Chondrocyte (in vitro differentiated cells): ENCODE measurements around the gene PPP1R2B. TPM values are rescaled to one million over a fixed set of nuclear protein-coding genes. Genes with fewer than 3 reads are reported as not detected.

Experiments
- DNase-seq: peaks from one replicate; pipeline ENCODE4 v3.0.0; 2021; ENCODE audit warnings: mixed read lengths, low spot score
- H3K27ac Mint-ChIP-seq: one replicate; pipeline ENCODE4 v1.8.0; 2021; ENCODE audit warnings: mild to moderate bottlenecking, moderate library complexity, mixed read lengths; ENCODE audit not compliant: unreplicated experiment
- H3K27me3 Mint-ChIP-seq: 2 replicates; pipeline ENCODE4 v1.8.0; 2021; ENCODE audit warnings: low read depth, mixed read lengths
- H3K36me3 Mint-ChIP-seq: 2 replicates; pipeline ENCODE4 v1.8.0; 2021; ENCODE audit warnings: low read depth, mixed read lengths
- H3K4me1 Mint-ChIP-seq: 2 replicates; pipeline ENCODE4 v1.8.0; 2021; ENCODE audit warnings: low read depth, mild to moderate bottlenecking, mixed read lengths
- H3K4me3 Mint-ChIP-seq: one replicate; pipeline ENCODE4 v1.8.0; 2021; ENCODE audit warnings: mild to moderate bottlenecking, moderate library complexity, mixed read lengths; ENCODE audit not compliant: unreplicated experiment
- H3K9me3 Mint-ChIP-seq: 2 replicates; pipeline ENCODE4 v1.8.0; 2021; ENCODE audit warnings: low read depth, mixed read lengths
- total RNA-seq: library from RNA; stranded (reverse); gene quantifications from 3 replicates; pipeline ENCODE4 v1.2.1, GENCODE V29; 2021
- TF ChIP-seq, protein P1 (sequence below): fragments of 200-600 bp; sonication (generic); IDR thresholded peaks from 2 replicates; pipeline ENCODE4 v1.5.0; 2021; ENCODE audit warnings: antibody characterized with exemption, mild to moderate bottlenecking, moderate library complexity

PPP1R2B gene
- total RNA-seq, 1 donor from 2014 or later = not detected

DNA sequence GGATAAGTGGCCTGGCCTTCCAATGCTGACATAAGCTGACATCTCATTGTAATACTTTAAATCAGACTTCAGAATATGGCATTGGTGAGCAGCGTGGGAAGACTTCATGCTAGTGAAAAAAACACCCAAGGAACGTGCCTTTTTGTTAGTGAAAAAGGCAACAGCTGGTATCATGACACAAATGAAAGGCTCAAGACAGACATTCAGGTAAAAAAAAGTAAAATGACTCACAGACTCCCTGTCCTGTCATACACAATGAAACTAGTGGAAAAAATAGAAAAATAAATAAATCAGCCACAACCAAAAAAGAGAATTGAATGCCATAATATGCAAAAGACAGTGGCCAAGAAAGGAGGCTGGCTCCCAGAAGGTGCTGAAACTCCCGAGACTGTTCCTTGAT, 24.4 kb upstream of the PPP1R2B start:
- TF ChIP-seq, protein P1, sequence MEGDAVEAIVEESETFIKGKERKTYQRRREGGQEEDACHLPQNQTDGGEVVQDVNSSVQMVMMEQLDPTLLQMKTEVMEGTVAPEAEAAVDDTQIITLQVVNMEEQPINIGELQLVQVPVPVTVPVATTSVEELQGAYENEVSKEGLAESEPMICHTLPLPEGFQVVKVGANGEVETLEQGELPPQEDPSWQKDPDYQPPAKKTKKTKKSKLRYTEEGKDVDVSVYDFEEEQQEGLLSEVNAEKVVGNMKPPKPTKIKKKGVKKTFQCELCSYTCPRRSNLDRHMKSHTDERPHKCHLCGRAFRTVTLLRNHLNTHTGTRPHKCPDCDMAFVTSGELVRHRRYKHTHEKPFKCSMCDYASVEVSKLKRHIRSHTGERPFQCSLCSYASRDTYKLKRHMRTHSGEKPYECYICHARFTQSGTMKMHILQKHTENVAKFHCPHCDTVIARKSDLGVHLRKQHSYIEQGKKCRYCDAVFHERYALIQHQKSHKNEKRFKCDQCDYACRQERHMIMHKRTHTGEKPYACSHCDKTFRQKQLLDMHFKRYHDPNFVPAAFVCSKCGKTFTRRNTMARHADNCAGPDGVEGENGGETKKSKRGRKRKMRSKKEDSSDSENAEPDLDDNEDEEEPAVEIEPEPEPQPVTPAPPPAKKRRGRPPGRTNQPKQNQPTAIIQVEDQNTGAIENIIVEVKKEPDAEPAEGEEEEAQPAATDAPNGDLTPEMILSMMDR = no peak
- Mint-ChIP-seq H3K36me3 (no peaks in the 10 kb centered on the region), H3K9me3 (peaks cover 10% of the 10 kb centered on the region), H3K27ac (no peak overlapping the region), H3K4me1 (no peaks in the 10 kb centered on the region), H3K4me3 (no peak overlapping the region), H3K27me3 (peaks cover 31% of the 10 kb centered on the region)
- DNase-seq = no peak

GRCh38 chr5:156826150-156826549, 23.9 kb upstream of the PPP1R2B start:
- TF ChIP-seq, protein P1 = no peak
- no peak overlapping the region for H3K4me3 Mint-ChIP-seq
- peaks cover 10% of the 10 kb centered on the region for H3K9me3 Mint-ChIP-seq
- DNase-seq = no peak
- H3K27me3 Mint-ChIP-seq = peaks cover 31% of the 10 kb centered on the region
- H3K4me1 Mint-ChIP-seq = no peaks in the 10 kb centered on the region
- no peaks in the 10 kb centered on the region for H3K36me3 Mint-ChIP-seq
- no peak overlapping the region for H3K27ac Mint-ChIP-seq

DNA sequence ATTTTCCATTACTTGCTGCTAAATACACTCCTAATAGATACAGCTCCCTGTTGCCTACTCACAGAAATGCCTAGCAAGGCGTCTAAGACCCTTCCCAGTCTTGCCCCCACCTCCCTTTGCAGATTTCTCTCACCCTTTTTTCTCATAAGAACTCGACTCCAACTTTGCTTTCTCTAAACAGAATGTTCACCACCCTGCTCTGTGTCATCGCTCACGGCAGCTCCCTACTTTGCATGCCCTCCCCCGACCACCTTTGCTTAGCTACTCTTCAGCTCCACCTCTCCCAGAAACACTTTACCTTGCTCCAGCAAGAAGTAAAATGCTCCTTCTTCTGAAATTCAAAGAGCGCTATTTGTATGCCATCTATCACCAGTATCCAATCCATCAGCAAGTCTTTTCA, 15.2 kb upstream of the PPP1R2B start:
- H3K4me1 Mint-ChIP-seq = no peaks in the 10 kb centered on the region
- no peaks in the 10 kb centered on the region for H3K36me3 Mint-ChIP-seq
- no peak for DNase-seq
- H3K27me3 Mint-ChIP-seq = peaks cover 18% of the 10 kb centered on the region
- TF ChIP-seq, protein P1 = no peak
- H3K9me3 Mint-ChIP-seq = no peaks in the 10 kb centered on the region
- no peak overlapping the region for H3K27ac Mint-ChIP-seq
- no peak overlapping the region for H3K4me3 Mint-ChIP-seq

DNA sequence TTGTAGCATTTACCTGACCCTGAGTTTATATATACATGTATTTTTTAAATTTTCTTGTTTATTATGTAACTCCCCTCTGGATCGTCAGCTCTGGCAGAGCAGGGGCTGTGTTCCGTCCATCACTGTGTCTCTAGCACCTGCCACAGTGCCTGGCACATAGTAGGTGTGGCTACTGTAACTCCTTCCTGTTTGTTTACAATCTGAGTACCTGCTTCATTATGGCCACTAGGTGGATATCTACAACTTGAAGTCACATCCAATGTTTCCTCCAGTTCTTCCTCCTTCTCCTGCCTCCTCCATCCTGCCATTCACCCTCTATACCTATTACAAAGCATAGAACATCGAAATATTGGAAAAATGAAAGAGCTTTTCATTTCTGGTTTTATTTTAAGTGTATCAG, 14.2 kb upstream of the PPP1R2B start:
- no peak overlapping the region for H3K4me3 Mint-ChIP-seq
- no peaks in the 10 kb centered on the region for H3K4me1 Mint-ChIP-seq
- TF ChIP-seq, protein P1 = peak; percentile 42
- no peaks in the 10 kb centered on the region for H3K9me3 Mint-ChIP-seq
- no peaks in the 10 kb centered on the region for H3K36me3 Mint-ChIP-seq
- peaks cover 19% of the 10 kb centered on the region for H3K27me3 Mint-ChIP-seq
- no peak overlapping the region for H3K27ac Mint-ChIP-seq
- DNase-seq = no peak

DNA sequence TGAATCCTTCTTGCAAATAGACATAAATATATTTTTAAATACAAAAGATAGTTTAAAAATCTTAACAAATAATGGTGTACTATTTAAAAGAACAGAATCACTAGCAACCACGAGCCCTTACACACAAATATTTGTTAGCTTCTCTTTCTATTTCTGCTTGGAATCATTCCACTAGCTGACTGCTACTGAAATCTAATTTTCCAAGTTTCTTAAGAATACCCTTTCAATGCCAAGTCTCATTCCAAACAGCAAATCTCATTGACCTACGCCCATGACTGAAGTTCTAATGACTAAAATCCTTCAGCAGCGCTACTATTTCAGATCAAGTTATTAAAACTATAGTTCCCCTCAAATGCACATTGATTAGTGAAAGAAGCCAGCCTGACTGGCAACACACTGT, 13.2 kb upstream of the PPP1R2B start:
- Mint-ChIP-seq H3K4me3 (no peak overlapping the region), H3K36me3 (no peaks in the 10 kb centered on the region), H3K27ac (no peak overlapping the region), H3K27me3 (peaks cover 17% of the 10 kb centered on the region), H3K4me1 (no peaks in the 10 kb centered on the region), H3K9me3 (no peaks in the 10 kb centered on the region)
- no peak for DNase-seq
- TF ChIP-seq, protein P1 = no peak
